DMS 273 treated with DMSO at 0.1 percent for 48 hours (cell line): ENCODE data around the gene IRF9.

ENCODE experiments used
- DNase-seq: peaks from one replicate; lab custom pipeline; 2025; lab: John Stamatoyannopoulos, UW

The IRF9 gene

GRCh38 chr14:24178399-24179178, 17.5 kb downstream of the IRF9 start:
- DNase-seq = no peak

GRCh38 chr14:24179294-24179960, 18.4 kb downstream of the IRF9 start:
- no peak for DNase-seq

GRCh38 chr14:24179961-24180796, 19.1 kb downstream of the IRF9 start:
- no peak for DNase-seq

DNA sequence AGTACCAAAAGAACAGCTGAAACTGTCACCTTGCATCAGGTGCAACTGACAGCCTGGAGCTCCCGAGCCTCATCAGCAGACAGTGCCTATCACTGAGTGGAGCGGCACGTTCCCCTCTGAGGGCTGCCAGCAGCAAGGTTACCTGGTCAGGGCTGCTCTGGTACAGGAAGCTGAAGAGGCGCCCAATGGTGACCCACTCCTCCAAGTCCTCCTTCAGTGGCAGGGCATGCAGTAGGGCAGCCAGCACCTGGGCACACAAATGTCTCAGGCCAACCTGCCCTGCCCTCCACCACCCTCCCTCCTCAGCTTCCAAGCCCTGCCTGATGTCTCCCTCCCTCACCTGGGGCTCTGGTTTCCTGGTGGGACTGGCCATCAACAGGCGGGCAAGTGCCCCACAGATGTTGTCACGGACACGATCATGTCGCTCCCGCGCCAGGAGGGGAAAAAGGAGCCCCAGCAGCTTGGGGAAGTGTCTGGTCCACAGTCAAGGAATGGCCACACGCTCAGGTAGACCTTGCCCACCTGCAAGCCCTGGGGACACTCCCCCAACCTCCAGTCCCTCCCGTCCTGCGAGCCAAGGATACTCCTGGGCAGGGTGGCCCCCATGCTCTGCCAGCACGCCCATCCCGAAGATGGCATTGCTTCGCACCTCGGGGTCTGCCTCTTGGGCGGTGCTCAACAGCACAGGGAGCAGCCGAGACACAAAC, 20.5 kb downstream of the IRF9 start:
- no peak for DNase-seq

DNA sequence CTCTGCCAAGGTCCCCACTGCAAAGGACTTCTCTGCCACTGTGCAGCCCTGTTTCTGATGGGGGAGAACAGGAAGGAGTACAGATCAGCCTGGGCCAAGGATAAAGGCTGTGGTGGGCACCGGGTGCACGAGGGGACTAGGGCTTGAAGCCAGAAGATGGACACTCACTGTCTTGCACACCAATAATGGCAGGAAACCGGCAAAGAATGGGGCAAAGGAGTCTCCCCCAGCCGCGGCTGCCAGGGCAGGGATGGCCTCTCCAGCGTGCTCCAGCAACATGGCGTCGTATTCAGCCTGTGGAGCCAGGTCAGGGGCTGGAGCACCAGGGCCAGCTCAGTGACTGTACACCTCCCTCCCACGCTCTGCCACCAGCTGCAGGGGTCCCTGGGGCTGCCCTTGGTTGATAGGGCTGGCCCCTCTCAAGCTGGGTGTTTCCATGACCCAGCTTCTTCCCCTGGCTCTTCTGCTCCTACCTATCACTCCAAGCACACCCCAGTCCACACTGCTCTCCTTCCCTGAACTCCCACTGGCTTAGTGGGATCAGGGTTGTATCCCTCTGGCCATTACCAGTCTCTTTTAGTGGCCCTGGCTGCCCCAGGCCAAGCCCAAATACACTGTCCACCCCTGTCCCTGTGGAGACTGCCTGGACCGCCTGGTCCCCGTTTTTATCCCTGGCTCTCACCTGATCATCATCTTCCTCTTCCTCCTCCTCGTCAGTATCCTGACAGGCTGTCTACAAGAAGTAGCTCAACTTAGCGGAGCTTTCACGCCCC, 21.2 kb downstream of the IRF9 start:
- DNase-seq = no peak

GRCh38 chr14:24183014-24183481, 22.0 kb downstream of the IRF9 start:
- DNase-seq = no peak

GRCh38 chr14:24184104-24184970, 23.3 kb downstream of the IRF9 start:
- DNase-seq = no peak

DNA sequence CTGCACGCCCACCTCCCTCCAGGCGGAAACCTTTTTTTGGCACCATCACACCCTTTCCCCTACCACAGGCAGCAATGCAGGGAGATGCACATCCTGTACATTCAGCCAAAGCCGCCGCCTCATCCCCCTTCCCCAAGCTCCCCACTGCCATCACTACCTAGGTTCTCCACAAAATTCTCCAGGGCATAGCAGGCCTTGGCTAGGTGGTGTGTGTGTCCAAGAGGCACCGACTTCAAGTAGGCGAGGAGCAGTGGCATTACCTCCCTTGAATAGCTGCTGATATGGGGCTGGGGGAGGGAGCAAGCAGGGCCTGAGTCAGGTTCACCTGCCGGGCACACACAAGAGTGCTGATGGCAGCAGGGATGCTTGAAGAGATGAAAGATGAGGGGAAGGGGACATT, 24.0 kb downstream of the IRF9 start:
- DNase-seq = no peak

DNA sequence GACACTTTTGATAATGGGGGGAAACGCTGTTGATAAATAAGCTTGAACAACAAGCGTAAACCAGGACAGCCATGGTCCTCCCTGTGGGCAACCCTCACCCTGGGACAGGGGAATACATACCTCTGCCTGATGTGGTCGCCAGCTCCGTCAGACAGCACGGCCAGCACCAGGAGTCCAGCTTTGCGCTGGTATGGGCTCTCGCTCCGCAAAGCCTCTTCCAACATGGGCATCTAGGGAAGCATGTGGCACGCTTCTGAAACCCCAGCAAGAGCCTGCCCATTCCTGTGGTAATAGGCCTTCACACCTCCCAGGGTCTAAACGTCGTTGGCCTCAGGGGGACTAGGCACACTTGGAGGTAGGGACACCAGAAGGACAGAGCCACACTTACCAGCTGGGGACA, 24.7 kb downstream of the IRF9 start:
- no peak for DNase-seq

- no peak for DNase-seq
These were observed 25.9 kb downstream of the IRF9 start for GRCh38 chr14:24186831-24187538.

GRCh38 chr14:24187539-24187915, 26.5 kb downstream of the IRF9 start:
- no peak for DNase-seq

DNA sequence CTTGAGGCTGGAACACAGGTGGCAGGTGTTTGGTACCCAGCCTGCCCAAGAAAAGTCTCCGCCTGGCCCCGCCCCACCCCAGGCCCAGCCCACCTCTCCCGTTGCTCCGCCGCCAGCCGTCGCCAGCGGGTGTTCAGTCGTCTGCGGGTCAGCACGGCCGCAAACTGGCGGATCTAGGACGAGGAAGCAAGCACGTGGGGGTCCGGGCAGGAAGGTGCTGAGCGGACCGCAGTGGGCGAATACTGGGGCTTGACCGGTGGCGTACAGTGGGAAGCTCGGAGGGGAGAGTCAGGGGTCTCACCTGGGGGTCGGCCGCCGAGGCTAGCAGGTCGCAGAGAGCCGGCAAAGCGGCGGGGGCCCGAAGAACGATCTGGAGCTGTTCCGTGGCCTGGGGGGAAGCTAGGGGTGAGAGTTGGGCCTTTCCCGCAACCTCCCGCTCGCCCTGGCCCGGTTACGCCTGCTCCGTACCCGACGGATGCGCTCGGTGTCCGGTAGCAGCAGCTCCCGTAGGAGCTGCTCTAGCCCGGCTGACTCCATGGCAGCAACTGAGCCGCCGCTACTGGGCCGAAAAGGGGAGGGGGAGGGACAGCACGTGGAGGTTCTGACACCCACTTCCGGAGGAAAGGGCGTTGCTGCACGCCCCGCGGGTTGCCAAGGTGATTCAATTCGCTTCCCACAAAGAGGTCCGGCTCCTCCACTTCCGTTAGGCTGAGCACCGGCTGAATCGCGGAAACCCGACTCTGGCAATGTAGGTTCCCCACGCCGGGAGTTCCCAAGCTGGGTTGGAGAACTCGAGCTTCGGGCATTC, 27.4 kb downstream of the IRF9 start, which contains the start of gene IPO4:
TSS of gene IPO4 (minus strand) at position 566 of the 808 bp plus-strand sequence. CDS start at position 537, 29 bp downstream.
- DNase-seq = peak; percentile 93

GRCh38 chr14:24189059-24189375, 28.0 kb downstream of the IRF9 start:
- no peak for DNase-seq

DNA sequence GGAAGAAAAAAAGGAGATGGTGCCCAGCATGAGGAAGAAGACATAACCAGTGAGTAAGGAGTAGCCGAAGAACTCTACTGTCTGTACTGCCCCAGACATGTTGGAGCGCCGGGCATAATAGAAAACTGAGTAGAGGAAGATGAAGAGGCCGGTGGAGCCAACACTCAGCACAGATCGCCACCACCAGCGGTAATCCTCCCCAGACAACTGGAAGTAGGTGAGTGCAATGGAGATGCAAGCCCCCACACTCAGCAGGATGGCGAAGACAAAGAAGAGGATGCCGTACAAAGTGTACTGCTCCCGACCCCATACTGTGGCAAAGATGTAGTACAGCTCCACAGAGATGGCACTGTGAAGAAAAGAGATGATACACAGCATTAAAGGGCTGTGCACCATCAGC, 28.4 kb downstream of the IRF9 start:
- no peak for DNase-seq

- DNase-seq = no peak
These were observed 29.4 kb downstream of the IRF9 start for GRCh38 chr14:24190416-24190815.

GRCh38 chr14:24192933-24193332, 31.9 kb downstream of the IRF9 start:
- no peak for DNase-seq

GRCh38 chr14:24194186-24194872, 33.3 kb downstream of the IRF9 start:
- no peak for DNase-seq

GRCh38 chr14:24194873-24195185, 33.8 kb downstream of the IRF9 start:
- no peak for DNase-seq
